IMR-90 (cell line): ENCODE data around the gene RAB38. TPM values are rescaled to one million over a fixed set of nuclear protein-coding genes. Genes with fewer than 3 reads are reported as not detected.

ENCODE experiments used
- ATAC-seq: fragments of 200-7000 bp; cut with Tn5 transposase; 2 replicates; pipeline ENCODE4 v1.9.1; 2020; ENCODE audit warnings: low read depth, mild to moderate bottlenecking, moderate library complexity
- BruUV-seq: library from RNA; stranded (reverse); fragments of 400-500 nt; replicated peaks from 2 replicates; lab custom pipeline; 2021; lab: Mats Ljungman, UMichigan
- CTCF ChIA-PET: fragments of 300-600 bp; formaldehyde crosslinking; extraction: SDS; loops from one replicate; lab custom pipeline; 2021; ENCODE audit warnings: antibody characterized with exemption; lab: Yijun Ruan, JAX
- POLR2A ChIA-PET: fragments of 300-600 bp; sonication (Branson Sonifier 250); formaldehyde crosslinking; loops from one replicate; lab custom pipeline; 2022; ENCODE audit warnings: antibody characterized with exemption; ENCODE audit not compliant: unreplicated experiment; lab: Charles Lee
- DNase-seq: peaks from one replicate; pipeline ENCODE4 v3.0.0; 2013
- H2AFZ ChIP-seq: replicated peaks from 2 replicates; pipeline ENCODE3; 2013; ENCODE audit warnings: low read length, mild to moderate bottlenecking; ENCODE audit not compliant: poor library complexity
- H2AK5ac ChIP-seq: 2 replicates; pipeline ENCODE4 v1.6.1; 2013; ENCODE audit warnings: low read depth, low read length, inconsistent platforms
- H2AK9ac ChIP-seq: replicated peaks from 2 replicates; pipeline ENCODE3; 2013; ENCODE audit warnings: mild to moderate bottlenecking, low read depth, low read length, moderate library complexity; ENCODE audit not compliant: poor library complexity
- H2BK120ac ChIP-seq: 2 replicates; pipeline ENCODE4 v1.6.1; 2013; ENCODE audit warnings: low read depth, low read length, inconsistent platforms
- H2BK15ac ChIP-seq: 3 replicates; pipeline ENCODE4 v1.6.1; 2013; ENCODE audit warnings: low read depth, low read length, inconsistent platforms
- H2BK20ac ChIP-seq: 2 replicates; pipeline ENCODE4 v1.6.1; 2013; ENCODE audit warnings: low read depth, mild to moderate bottlenecking, inconsistent platforms, low read length, moderate library complexity
- H2BK5ac ChIP-seq: 2 replicates; pipeline ENCODE4 v1.6.1; 2013; ENCODE audit warnings: mild to moderate bottlenecking, low read depth, low read length, inconsistent platforms; ENCODE audit not compliant: poor library complexity, severe bottlenecking
- H3K14ac ChIP-seq: replicated peaks from 2 replicates; pipeline ENCODE4 v1.6.1; 2013; ENCODE audit warnings: low read depth, low read length, inconsistent platforms
- H3K18ac ChIP-seq: 2 replicates; pipeline ENCODE4 v1.6.1; 2013; ENCODE audit warnings: low read depth, low read length, control low read depth
- H3K23ac ChIP-seq: 2 replicates; pipeline ENCODE4 v1.6.1; 2013; ENCODE audit warnings: low read depth, low read length, inconsistent platforms
- H3K27ac ChIP-seq: 2 replicates; pipeline ENCODE4 v1.5.1; 2013; ENCODE audit warnings: mild to moderate bottlenecking, control low read depth, low read length; ENCODE audit not compliant: insufficient read depth
- H3K27me3 ChIP-seq: 2 replicates; pipeline ENCODE4 v1.6.1; 2013; ENCODE audit warnings: low read length; ENCODE audit not compliant: control insufficient read depth, insufficient read depth
- H3K36me3 ChIP-seq: 2 replicates; pipeline ENCODE4 v1.6.1; 2013; ENCODE audit warnings: low read length, mixed read lengths; ENCODE audit not compliant: control insufficient read depth, insufficient read depth
- H3K4ac ChIP-seq: 2 replicates; pipeline ENCODE4 v1.6.1; 2013; ENCODE audit warnings: low read depth, low read length, inconsistent platforms
- H3K4me1 ChIP-seq: 2 replicates; pipeline ENCODE4 v1.6.1; 2013; ENCODE audit warnings: low read length, mixed read lengths; ENCODE audit not compliant: control insufficient read depth, insufficient read depth
- H3K4me2 ChIP-seq: 2 replicates; pipeline ENCODE4 v1.6.1; 2013; ENCODE audit warnings: low read depth, mild to moderate bottlenecking, control low read depth, low read length, moderate library complexity
- H3K4me3 ChIP-seq: 2 replicates; pipeline ENCODE4 v1.5.1; 2013; ENCODE audit warnings: low read depth, mild to moderate bottlenecking, control low read depth, low read length, moderate library complexity; ENCODE audit not compliant: insufficient read depth
- H3K56ac ChIP-seq: 2 replicates; pipeline ENCODE4 v1.6.1; 2013; ENCODE audit warnings: low read length, inconsistent platforms; ENCODE audit not compliant: insufficient read depth; ENCODE audit errors: extremely low read depth
- H3K79me1 ChIP-seq, 2 experiments: 2 replicates each; pipeline ENCODE4 v1.6.1; 2013; ENCODE audit warnings: low read length in 2 of 2, inconsistent platforms in 1 of 2, low read depth in 1 of 2
- H3K9ac ChIP-seq: 2 replicates; pipeline ENCODE4 v1.6.1; 2013; ENCODE audit warnings: low read depth, low read length, control low read depth
- H3K9me1 ChIP-seq: 2 replicates; pipeline ENCODE4 v1.6.1; 2013; ENCODE audit warnings: low read length, inconsistent platforms; ENCODE audit not compliant: insufficient read depth
- H3K9me3 ChIP-seq: 2 replicates; pipeline ENCODE4 v1.6.1; 2013; ENCODE audit warnings: low read length; ENCODE audit not compliant: control insufficient read depth, insufficient read depth
- H4K20me1 ChIP-seq: 2 replicates; pipeline ENCODE4 v1.6.1; 2013; ENCODE audit warnings: low read length, inconsistent platforms; ENCODE audit not compliant: insufficient read depth
- H4K5ac ChIP-seq: 2 replicates; pipeline ENCODE4 v1.6.1; 2013; ENCODE audit warnings: mild to moderate bottlenecking, low read depth, low read length, control low read depth
- H4K8ac ChIP-seq, 2 experiments: 2 replicates each; pipeline ENCODE4 v1.6.1; 2013; ENCODE audit warnings: low read depth in 2 of 2, low read length in 2 of 2, control low read depth in 1 of 2, inconsistent platforms in 1 of 2
- H4K91ac ChIP-seq: 2 replicates; pipeline ENCODE4 v1.6.1; 2013; ENCODE audit warnings: low read depth, low read length, inconsistent platforms; ENCODE audit not compliant: insufficient read depth
- BHLHE40 ChIP-seq: fragments of 150-350 bp; IDR thresholded peaks from 2 replicates; pipeline ENCODE4 v1.6.1; 2016; ENCODE audit warnings: mild to moderate bottlenecking, low read depth, low read length
- CEBPB ChIP-seq: IDR thresholded peaks from 2 replicates; pipeline ENCODE4 v1.6.1; 2012; ENCODE audit warnings: low read depth, low read length, improper control_type of control experiment
- CHD1 ChIP-seq: IDR thresholded peaks from 2 replicates; pipeline ENCODE4 v1.6.1; 2012; ENCODE audit warnings: low read depth, low read length, improper control_type of control experiment
- FOS ChIP-seq: fragments of 150-350 bp; IDR thresholded peaks from 2 replicates; pipeline ENCODE4 v1.6.1; 2016; ENCODE audit warnings: low read depth, low read length
- MAFK ChIP-seq: IDR thresholded peaks from 2 replicates; pipeline ENCODE4 v1.6.1; 2012; ENCODE audit warnings: low read depth, low read length, improper control_type of control experiment
- MAZ ChIP-seq: IDR thresholded peaks from 2 replicates; pipeline ENCODE4 v1.6.1; 2012; ENCODE audit warnings: low read depth, mild to moderate bottlenecking, low read length, improper control_type of control experiment, moderate library complexity, borderline replicate concordance
- MXI1 ChIP-seq: IDR thresholded peaks from 2 replicates; pipeline ENCODE4 v1.6.1; 2012; ENCODE audit warnings: low read depth, mild to moderate bottlenecking, low read length, moderate library complexity, borderline replicate concordance
- NFE2L2 ChIP-seq: fragments of 150-350 bp; IDR thresholded peaks from 2 replicates; pipeline ENCODE4 v1.6.1; 2016; ENCODE audit warnings: low read depth, mild to moderate bottlenecking, low read length
- POLR2A ChIP-seq: IDR thresholded peaks from 2 replicates; pipeline ENCODE4 v1.6.1; 2012; ENCODE audit warnings: mild to moderate bottlenecking, low read depth, low read length
- RAD21 ChIP-seq: IDR thresholded peaks from 2 replicates; pipeline ENCODE4 v1.6.1; 2012; ENCODE audit warnings: low read length, improper control_type of control experiment
- RCOR1 ChIP-seq: IDR thresholded peaks from 2 replicates; pipeline ENCODE4 v1.6.1; 2012; ENCODE audit warnings: mild to moderate bottlenecking, low read length, improper control_type of control experiment; ENCODE audit not compliant: insufficient replicate concordance
- RFX5 ChIP-seq: IDR thresholded peaks from 2 replicates; pipeline ENCODE4 v1.8.0; 2012; ENCODE audit warnings: low read depth, mild to moderate bottlenecking, low read length, moderate library complexity
- SMC3 ChIP-seq: fragments of 150-350 bp; IDR thresholded peaks from 2 replicates; pipeline ENCODE4 v1.6.1; 2016; ENCODE audit warnings: low read depth, mild to moderate bottlenecking, antibody characterized with exemption, low read length, moderate library complexity
- WGBS, 2 experiments: methylation state at CpG; one replicate each; pipeline versions ENCODE4 v1.1.5 to v1.1.7; 2013; ENCODE audit warnings: missing lambda C conversion rate in 2 of 2; ENCODE audit not compliant: insufficient read length in 1 of 2; ENCODE audit errors: extremely low coverage in 2 of 2; 5-methylcytosine and 5-hydroxymethylcytosine counted together
- dilution Hi-C: fragments of 300-500 bp; cut with HindIII; formaldehyde crosslinking; loops from one replicate; pipeline ENCODE4 v1.14.3; 2018; ENCODE audit warnings: low sequenced_read_pairs; ENCODE audit not compliant: unreplicated experiment
- in situ Hi-C: fragments of 300-500 bp; cut with MboI; formaldehyde crosslinking; loops from 3 replicates; pipeline ENCODE4 v1.14.3; 2019; ENCODE audit warnings: low sequenced_read_pairs, inconsistent platforms, mixed read lengths
- intact Hi-C: fragments of 100-400 bp; cut with micrococcal nuclease; formaldehyde crosslinking; loops from 2 replicates; pipeline ENCODE4 v1.10.0; 2022
- polyA plus RNA-seq, 3 experiments: library from polyadenylated mRNA; depleted of rRNA; stranded (reverse); fragments of >200 nt; gene quantifications; 2 replicates each; pipeline ENCODE4 v1.2.3, GENCODE V29; 2012; ENCODE audit warnings: low replicate concordance in 1 of 3
- total RNA-seq: library from RNA; depleted of rRNA; stranded (reverse); fragments of >200 nt; gene quantifications from 2 replicates; pipeline ENCODE4 v1.2.3, GENCODE V29; 2012
- TF ChIP-seq, protein P1 (sequence below): fragments of 150-350 bp; IDR thresholded peaks from 2 replicates; pipeline ENCODE4 v1.6.1; 2016; ENCODE audit warnings: low read depth, mild to moderate bottlenecking, low read length, moderate library complexity, borderline replicate concordance

Gene RAB38
- total and polyA plus RNA-seq, 2 of the 4 experiments (the other 2 are of a cell fraction), result 5.0 to 6.5 TPM

- H2BK120ac ChIP-seq, result no peak overlapping the region
- no peak overlapping the region for H4K5ac ChIP-seq
- H3K4me3 ChIP-seq, result no peak overlapping the region
- no peak overlapping the region for H3K4ac ChIP-seq
- no peak overlapping the region for H2BK20ac ChIP-seq
- in situ Hi-C loops, result no loop called here
- H3K14ac ChIP-seq, result no peak overlapping the region
- no peaks in the 10 kb centered on the region for H4K20me1 ChIP-seq
- no peak for TF ChIP-seq RCOR1
- no peak for TF ChIP-seq CHD1
- no peak for TF ChIP-seq NFE2L2
- no peak for TF ChIP-seq FOS
- TF ChIP-seq CEBPB, result no peak
- TF ChIP-seq POLR2A, result no peak
- TF ChIP-seq MXI1, result no peak
- TF ChIP-seq, protein P1, sequence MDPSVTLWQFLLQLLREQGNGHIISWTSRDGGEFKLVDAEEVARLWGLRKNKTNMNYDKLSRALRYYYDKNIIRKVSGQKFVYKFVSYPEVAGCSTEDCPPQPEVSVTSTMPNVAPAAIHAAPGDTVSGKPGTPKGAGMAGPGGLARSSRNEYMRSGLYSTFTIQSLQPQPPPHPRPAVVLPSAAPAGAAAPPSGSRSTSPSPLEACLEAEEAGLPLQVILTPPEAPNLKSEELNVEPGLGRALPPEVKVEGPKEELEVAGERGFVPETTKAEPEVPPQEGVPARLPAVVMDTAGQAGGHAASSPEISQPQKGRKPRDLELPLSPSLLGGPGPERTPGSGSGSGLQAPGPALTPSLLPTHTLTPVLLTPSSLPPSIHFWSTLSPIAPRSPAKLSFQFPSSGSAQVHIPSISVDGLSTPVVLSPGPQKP, result no peak
- TF ChIP-seq MAFK, result no peak
- TF ChIP-seq MAZ, result no peak
- no peak for TF ChIP-seq SMC3
- no peak for TF ChIP-seq RAD21
- TF ChIP-seq RFX5, result no peak
- no peak for TF ChIP-seq BHLHE40
- no peaks in the 10 kb centered on the region for H3K9me3 ChIP-seq
- H3K9ac ChIP-seq, result no peak overlapping the region
- H4K91ac ChIP-seq, result no peak overlapping the region
- no peak overlapping the region for H3K27ac ChIP-seq
- no peak overlapping the region for H3K18ac ChIP-seq
- H4K8ac ChIP-seq, result no peak overlapping the region
- H2AFZ ChIP-seq, result no peak overlapping the region
- DNase-seq (no peak), ATAC-seq (no peak)
- no peak overlapping the region for H3K4me2 ChIP-seq
- no peaks in the 10 kb centered on the region for H3K9me1 ChIP-seq
- no peaks in the 10 kb centered on the region for H3K27me3 ChIP-seq
- CTCF ChIA-PET, result no interaction called here
- no TSS peak for BruUV-seq
- intact Hi-C loops, result no loop called here
- H3K36me3 ChIP-seq, result no peaks in the 10 kb centered on the region
- no peak overlapping the region for H2BK15ac ChIP-seq
- no peak overlapping the region for H2AK5ac ChIP-seq
- H3K4me1 ChIP-seq, result no peaks in the 10 kb centered on the region
- dilution Hi-C loops, result no loop called here
- H2AK9ac ChIP-seq, result no peak overlapping the region
- H3K56ac ChIP-seq, result no peak overlapping the region
- no peaks in the 10 kb centered on the region for H3K79me1 ChIP-seq
- POLR2A ChIA-PET, result no interaction called here
- no peak overlapping the region for H3K23ac ChIP-seq
- WGBS, 2 experiments, result no CpG with 5 or more reads among the region's 3 CpGs
- H2BK5ac ChIP-seq, result no peak overlapping the region
Measured at GRCh38 chr11:88204353-88204752, 29.1 kb upstream of the RAB38 start.
